Activated CD8-positive, alpha-beta memory T cell treated with anti-CD3 and anti-CD28 coated beads, Interleukin-2, amount 10 ng/mL, durations not matched to agents 7 days and 5 days (primary cell): ENCODE data around the gene WWTR1. TPM values are rescaled to one million over a fixed set of nuclear protein-coding genes. Genes with fewer than 3 reads are reported as not detected.

Source experiments
- ATAC-seq: fragments of 150-1000 bp; cut with Tn5 transposase; one replicate; pipeline ENCODE4 v1.10.0; 2021; ENCODE audit warnings: moderate library complexity
- CTCF ChIA-PET: fragments of 350-600 bp; sonication (Branson Sonifier 250); formaldehyde crosslinking; loops from one replicate; lab custom pipeline; 2021; ENCODE audit warnings: antibody characterized with exemption; lab: Charles Lee
- DNase-seq: peaks from one replicate; pipeline ENCODE4 v3.0.0-alpha.2; 2020
- H3K27ac Mint-ChIP-seq: one replicate; pipeline ENCODE4 v1.8.0; 2021; ENCODE audit warnings: mild to moderate bottlenecking, mixed read lengths
- H3K27me3 Mint-ChIP-seq: one replicate; pipeline ENCODE4 v1.8.0; 2021; ENCODE audit warnings: mixed read lengths
- H3K36me3 Mint-ChIP-seq: one replicate; pipeline ENCODE4 v1.8.0; 2021; ENCODE audit warnings: mild to moderate bottlenecking, mixed read lengths
- H3K4me1 Mint-ChIP-seq: one replicate; pipeline ENCODE4 v1.8.0; 2021; ENCODE audit warnings: mixed read lengths
- H3K4me3 Mint-ChIP-seq: one replicate; pipeline ENCODE4 v1.8.0; 2021; ENCODE audit warnings: mild to moderate bottlenecking, moderate library complexity, mixed read lengths
- H3K9me3 Mint-ChIP-seq: one replicate; pipeline ENCODE4 v1.8.0; 2022; ENCODE audit warnings: low read depth, mixed read lengths
- total RNA-seq, 2 experiments: library from RNA; stranded (reverse); gene quantifications; one replicate each; pipeline ENCODE4 v1.2.3, GENCODE V29; 2021

Gene WWTR1
- total RNA-seq, 2 experiments from 2014 or later: 1.8 to 3.8 TPM

DNA sequence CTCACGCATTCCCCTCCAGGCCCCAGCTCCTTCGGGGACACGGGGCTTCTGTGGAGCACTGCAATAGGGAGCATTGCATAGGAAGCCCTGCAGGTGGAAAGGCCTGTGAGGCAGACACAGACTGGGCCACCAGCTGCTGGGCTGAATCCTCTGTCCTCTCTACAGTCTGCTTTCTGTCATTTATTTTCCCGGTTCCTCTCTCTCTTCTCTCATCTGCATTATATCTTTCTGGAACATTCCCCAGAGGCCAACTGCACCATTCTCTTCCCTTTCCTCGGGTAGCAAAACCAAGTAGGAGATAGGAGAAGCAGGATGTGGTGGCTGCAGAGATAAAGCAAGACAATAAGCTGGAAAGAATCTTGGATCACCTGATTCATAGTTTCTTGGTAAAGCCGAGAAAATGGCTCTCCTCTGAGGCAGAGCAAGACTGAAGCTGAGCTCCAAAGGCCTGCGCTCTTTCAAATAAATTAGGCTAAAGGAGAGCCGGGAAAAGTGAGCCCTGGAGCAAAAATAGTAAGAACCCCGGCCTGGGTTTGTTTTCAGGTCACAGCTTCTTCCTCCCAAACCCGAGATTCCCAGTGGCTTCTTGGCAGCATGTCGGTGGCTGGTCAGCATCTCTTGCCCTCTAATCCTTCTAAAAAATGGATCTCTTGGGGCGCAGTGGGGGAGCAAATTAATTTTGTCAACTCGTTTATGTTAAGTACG, 178.1 kb downstream of the WWTR1 start:
- Mint-ChIP-seq H3K4me1 (peaks cover 2% of the 10 kb centered on the region), H3K27me3 (peaks cover 10% of the 10 kb centered on the region), H3K4me3 (no peak overlapping the region), H3K27ac (no peak overlapping the region), H3K36me3 (no peaks in the 10 kb centered on the region), H3K9me3 (no peaks in the 10 kb centered on the region)
- CTCF ChIA-PET: interaction anchor here (0.9 to 1.4 kb wide), 5 partner anchors 9 to 211 kb away, joined by 3 to 5 read pairs (median 3); no protein-coding TSS in a partner anchor
- no peak for DNase-seq
- ATAC-seq: no peak

DNA sequence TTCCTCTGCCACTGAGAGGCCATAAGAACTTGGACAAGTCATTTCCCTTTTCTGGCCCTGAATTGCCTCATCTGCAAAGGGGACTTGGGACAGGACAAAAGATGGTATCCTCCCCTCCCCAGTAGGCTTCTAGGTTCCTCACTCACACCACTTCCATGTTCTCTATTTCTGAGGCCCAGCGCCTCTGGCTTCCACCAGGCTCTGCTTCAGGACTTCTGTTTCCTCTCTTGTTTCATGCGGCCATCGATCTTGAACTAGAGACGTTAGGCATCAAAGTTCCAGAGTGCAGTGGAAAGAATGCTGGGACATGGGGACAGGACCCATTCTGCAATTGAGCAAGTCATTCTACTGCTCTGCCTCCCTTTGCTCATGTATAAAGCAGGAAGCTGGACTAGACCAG, 181.6 kb downstream of the WWTR1 start:
- no peaks in the 10 kb centered on the region for H3K36me3 Mint-ChIP-seq
- peaks cover 35% of the 10 kb centered on the region for H3K27me3 Mint-ChIP-seq
- DNase-seq: no peak
- no peak overlapping the region for H3K27ac Mint-ChIP-seq
- H3K4me3 Mint-ChIP-seq: no peak overlapping the region
- CTCF ChIA-PET: no interaction called here
- ATAC-seq: no peak
- H3K4me1 Mint-ChIP-seq: peaks cover 11% of the 10 kb centered on the region
- H3K9me3 Mint-ChIP-seq: no peaks in the 10 kb centered on the region

DNA sequence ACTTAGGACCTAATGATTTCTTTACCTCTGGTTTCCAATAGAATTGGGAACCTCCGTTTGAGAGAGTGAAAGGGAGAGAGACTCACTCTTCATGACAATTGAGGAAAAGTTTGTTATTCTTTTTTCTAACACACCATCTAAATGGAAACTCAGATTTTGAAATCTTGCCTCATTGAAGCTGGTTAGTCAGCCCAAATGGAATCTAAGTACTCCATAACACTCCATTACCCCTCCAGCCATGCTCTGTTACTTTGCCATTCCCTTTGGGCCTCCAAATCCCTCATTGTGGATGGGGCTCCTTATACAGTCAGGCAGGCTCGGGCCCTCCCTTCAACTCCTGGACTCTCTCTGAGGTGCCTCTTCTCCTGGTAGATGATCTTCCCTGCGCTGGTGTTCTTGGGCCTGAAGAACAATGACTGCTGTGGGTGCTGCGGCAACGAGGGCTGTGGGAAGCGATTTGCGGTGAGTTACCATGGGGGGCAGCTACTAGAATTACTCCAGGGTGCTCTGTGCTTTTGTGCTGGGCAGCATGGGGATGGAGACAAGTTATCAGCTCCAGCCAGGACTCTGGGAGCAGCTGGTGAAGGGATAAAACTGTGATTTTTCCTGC, 182.3 kb downstream of the WWTR1 start:
- CTCF ChIA-PET: no interaction called here
- Mint-ChIP-seq H3K9me3 (no peaks in the 10 kb centered on the region), H3K4me1 (peaks cover 11% of the 10 kb centered on the region), H3K27ac (no peak overlapping the region), H3K4me3 (no peak overlapping the region), H3K27me3 (peaks cover 37% of the 10 kb centered on the region), H3K36me3 (no peaks in the 10 kb centered on the region)
- ATAC-seq (no peak), DNase-seq (no peak)

DNA sequence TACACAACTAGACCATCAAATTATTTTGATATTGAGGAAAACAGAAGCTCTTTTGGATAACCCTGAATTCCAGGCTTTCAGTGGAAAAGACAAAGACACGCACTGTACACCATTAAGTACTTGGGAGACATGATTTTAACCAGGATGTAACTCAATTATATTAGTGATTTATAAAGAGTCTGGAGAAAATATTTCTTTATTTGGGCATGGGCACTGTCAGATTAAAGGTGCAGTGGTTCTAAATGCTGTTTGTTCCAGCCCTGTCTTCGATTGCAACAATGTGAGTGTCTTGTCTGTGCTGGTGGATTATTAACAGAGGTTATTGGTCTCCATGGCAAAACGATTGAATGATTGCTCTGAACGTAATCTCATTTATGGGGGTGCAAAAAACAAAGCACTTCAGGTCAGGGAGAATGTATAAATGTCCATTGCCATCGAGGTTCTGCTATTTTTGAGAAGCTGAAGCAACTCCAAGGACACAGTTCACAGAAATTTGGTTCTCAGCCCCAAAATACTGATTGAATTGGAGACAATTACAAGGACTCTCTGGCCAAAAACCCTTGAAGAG, 183.5 kb downstream of the WWTR1 start, which contains the start of gene TM4SF4:
TM4SF4 (plus strand) TSS at position 448 of the 568 bp plus-strand sequence. CDS start 181 bp downstream, outside the sequence.
- peaks cover 9% of the 10 kb centered on the region for H3K4me1 Mint-ChIP-seq
- no peaks in the 10 kb centered on the region for H3K9me3 Mint-ChIP-seq
- no peak within 1 kb of the TSS for H3K4me3 Mint-ChIP-seq
- H3K36me3 Mint-ChIP-seq: no peaks in the 10 kb centered on the region
- CTCF ChIA-PET: no interaction called here
- ATAC-seq (no peak), DNase-seq (no peak)
- H3K27me3 Mint-ChIP-seq: peaks cover 38% of the 10 kb centered on the region
- no peak within 1 kb of the TSS for H3K27ac Mint-ChIP-seq

DNA sequence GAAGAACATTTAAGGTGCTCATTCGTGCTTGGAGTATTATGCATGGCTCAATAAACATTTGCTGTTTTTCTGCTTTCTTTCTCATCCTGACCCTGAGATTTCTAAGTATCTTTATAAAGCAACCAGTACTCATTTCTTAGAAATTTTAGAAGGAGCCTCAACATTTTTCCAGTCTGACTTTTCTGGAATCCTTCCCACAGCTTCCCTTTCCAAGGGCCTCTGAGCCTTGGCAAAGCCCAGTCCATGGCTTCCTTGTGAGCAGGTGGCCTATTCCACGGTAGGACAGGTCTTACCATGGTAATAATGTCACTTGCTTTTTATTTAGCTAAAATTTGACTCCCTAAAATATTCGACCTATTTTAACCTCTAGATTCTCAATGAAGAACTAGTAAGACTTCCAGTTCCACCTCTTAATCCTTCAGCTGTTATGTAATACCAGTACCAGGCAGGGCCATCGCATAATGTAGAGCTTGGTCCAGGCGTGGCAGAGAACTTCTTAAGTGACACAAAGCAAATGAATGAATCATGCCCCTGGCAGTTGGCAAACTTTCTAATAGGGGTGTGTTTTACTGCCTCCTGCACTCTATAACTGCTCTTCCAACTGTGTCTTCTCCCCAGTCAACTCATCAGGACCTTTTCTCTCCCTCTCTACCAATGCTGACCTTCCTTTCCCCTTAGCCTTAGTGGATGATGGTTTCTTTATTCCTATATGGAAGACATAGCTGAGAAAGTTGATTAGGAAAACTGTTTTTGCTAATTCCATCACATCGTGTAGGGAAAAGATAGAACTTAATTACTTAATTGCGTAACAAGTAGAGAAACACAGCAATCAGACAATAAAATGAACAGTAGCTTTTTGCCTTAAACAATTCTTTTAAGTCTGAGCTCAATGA, 184.2 kb downstream of the WWTR1 start:
- Mint-ChIP-seq H3K4me3 (no peak overlapping the region), H3K9me3 (no peaks in the 10 kb centered on the region), H3K4me1 (peaks cover 9% of the 10 kb centered on the region), H3K27me3 (peaks cover 36% of the 10 kb centered on the region), H3K36me3 (no peaks in the 10 kb centered on the region), H3K27ac (no peak overlapping the region)
- CTCF ChIA-PET: interaction anchor here (1.1 kb wide), 1 partner anchor 263 kb away, joined by 3 read pairs; no protein-coding TSS in a partner anchor
- no peak for DNase-seq
- ATAC-seq: no peak

DNA sequence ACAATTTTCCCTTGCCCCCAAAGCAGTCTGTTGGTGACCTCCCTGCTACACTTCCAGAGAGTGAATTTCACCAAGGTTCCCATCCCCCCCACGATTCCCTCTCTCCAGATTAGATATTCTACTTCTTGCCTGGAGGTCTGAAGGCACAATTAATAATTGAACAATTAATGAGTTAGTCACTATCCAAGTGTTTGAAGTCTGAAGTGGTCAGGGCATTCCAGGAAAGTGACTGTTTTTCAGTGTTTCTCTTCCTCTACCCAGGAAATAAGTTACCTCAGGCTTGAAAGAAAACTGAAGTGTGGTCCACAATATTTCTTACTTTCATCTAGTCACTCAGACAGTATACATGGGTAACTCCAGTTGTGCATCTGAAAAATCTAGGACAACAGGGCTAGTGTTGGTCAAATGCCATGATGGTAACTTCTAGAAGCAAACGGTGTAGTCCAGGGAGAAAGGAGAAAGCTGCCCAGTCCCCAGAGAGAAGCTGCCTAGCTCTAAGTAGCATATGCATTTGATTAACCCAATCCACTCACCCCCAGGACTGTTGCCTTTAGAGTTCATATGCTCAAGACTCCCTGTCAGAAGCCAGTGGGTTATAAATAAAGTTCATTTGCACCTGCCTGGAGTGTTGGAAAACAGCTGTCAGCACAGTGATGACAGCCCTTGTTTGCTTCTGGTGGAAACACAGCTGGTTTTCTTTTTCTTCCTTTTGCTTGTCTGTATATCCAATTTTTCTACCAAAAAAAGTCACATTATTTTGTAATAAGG, 185.6 kb downstream of the WWTR1 start:
- Mint-ChIP-seq H3K4me1 (peaks cover 9% of the 10 kb centered on the region), H3K4me3 (no peak overlapping the region), H3K27ac (no peak overlapping the region), H3K9me3 (no peaks in the 10 kb centered on the region), H3K36me3 (no peaks in the 10 kb centered on the region), H3K27me3 (peaks cover 34% of the 10 kb centered on the region)
- ATAC-seq: no peak
- CTCF ChIA-PET: interaction anchor here (0.7 to 1.1 kb wide), 2 partner anchors 16 to 261 kb away, joined by 3 read pairs; no protein-coding TSS in a partner anchor
- no peak for DNase-seq

DNA sequence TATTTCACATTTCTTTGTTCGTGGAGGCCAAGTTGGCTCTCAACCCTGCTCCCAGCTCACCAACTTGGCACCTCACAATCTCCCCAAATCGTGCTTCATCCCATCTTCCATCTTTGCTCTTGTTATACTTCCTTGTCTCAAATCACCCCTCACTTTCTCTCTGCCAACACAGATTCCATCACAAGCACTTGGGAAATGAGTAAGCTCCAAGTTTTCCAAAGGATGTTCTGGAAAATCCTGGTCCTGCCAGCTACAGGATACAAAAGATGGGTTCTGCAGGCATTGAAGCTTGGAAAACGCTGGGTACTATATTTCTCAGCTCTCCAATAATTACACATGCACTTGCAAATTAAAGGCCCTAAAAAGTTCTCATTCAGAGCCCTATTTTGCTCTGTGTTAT, 187.4 kb downstream of the WWTR1 start:
- ATAC-seq (no peak), DNase-seq (no peak)
- Mint-ChIP-seq H3K27me3 (peaks cover 30% of the 10 kb centered on the region), H3K27ac (no peak overlapping the region), H3K9me3 (no peaks in the 10 kb centered on the region), H3K4me1 (peaks cover 9% of the 10 kb centered on the region), H3K4me3 (no peak overlapping the region), H3K36me3 (no peaks in the 10 kb centered on the region)
- CTCF ChIA-PET: no interaction called here

DNA sequence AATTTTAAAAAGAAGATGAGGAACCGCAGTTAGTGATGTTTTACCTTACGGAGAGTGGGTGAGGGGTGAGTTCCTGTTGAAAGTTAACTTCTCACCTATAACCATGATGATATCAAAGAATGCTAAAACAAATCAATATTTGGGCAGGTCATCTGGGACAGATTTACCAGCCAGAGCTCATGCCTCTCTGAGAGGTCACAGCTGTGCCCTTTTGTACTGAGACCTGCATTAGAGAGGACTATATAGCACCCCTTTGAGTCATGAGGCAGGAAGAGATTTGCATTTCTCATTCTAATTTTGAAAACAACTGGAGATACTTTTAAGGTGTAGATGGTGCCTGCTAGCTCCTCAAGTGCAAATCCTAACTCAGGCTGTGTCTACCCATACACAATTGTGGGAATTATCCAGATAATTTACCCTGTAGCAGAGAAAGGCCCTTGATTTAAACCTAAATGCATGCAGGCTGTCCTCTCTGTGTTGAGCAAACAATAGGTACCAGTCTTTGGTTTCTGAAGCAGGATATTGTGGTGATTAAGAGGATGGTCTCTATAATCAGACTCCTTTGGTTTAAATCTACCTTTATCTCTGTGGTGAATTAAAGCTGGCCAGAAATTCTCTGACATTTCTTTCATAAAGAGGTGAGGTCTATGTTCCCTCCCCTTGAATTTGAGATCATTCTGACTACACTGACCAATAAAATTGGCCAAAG, 189.2 kb downstream of the WWTR1 start:
- DNase-seq (no peak), ATAC-seq (no peak)
- H3K36me3 Mint-ChIP-seq: no peaks in the 10 kb centered on the region
- no peak overlapping the region for H3K4me3 Mint-ChIP-seq
- CTCF ChIA-PET: interaction anchor here (0.8 kb wide), 1 partner anchor 116 kb away, joined by 3 read pairs; no protein-coding TSS in a partner anchor
- H3K27ac Mint-ChIP-seq: no peak overlapping the region
- no peaks in the 10 kb centered on the region for H3K9me3 Mint-ChIP-seq
- H3K27me3 Mint-ChIP-seq: peaks cover 24% of the 10 kb centered on the region
- H3K4me1 Mint-ChIP-seq: peaks cover 9% of the 10 kb centered on the region

Other genes starting within 250 kb of the WWTR1 start
- gene TM4SF4, start 183.3 kb downstream of the WWTR1 start, total RNA-seq: not detected
- gene COMMD2, start 94.5 kb upstream of the WWTR1 start, total RNA-seq: 10 to 100 TPM; 35.5 to 38.9 TPM
- gene ANKUB1, start 134.5 kb upstream of the WWTR1 start, total RNA-seq: not detected
- gene RNF13, start 155.2 kb upstream of the WWTR1 start, total RNA-seq: 10 to 100 TPM; 29.6 to 39.7 TPM